Right lobe of liver (tissue), 4 donors: Measurements from ENCODE around the gene CYP27B1.

Experiments
- POLR2A ChIP-seq: fragments of 450-650 bp; IDR thresholded peaks from one replicate; pipeline ENCODE4 v1.6.1; 2017; ENCODE audit warnings: antibody characterized with exemption, mild to moderate bottlenecking
- TF ChIP-seq, protein P1 (sequence below), 4 donors: fragments of 200-600 bp in 3 of 4; fragments of 450-650 bp in 1 of 4; IDR thresholded peaks; one replicate each; pipeline versions ENCODE4 v1.5.1 to v1.8.0; 2016 to 2022; ENCODE audit warnings: antibody characterized with exemption in 4 of 4, mild to moderate bottlenecking in 2 of 4
- donor health status: DM: no; HTN: no; CAD: no.
- donor health status: DM: no; HTN: no; CAD: no.
- donor health status: DM: no; HTN: yes; CAD: no.

DNA sequence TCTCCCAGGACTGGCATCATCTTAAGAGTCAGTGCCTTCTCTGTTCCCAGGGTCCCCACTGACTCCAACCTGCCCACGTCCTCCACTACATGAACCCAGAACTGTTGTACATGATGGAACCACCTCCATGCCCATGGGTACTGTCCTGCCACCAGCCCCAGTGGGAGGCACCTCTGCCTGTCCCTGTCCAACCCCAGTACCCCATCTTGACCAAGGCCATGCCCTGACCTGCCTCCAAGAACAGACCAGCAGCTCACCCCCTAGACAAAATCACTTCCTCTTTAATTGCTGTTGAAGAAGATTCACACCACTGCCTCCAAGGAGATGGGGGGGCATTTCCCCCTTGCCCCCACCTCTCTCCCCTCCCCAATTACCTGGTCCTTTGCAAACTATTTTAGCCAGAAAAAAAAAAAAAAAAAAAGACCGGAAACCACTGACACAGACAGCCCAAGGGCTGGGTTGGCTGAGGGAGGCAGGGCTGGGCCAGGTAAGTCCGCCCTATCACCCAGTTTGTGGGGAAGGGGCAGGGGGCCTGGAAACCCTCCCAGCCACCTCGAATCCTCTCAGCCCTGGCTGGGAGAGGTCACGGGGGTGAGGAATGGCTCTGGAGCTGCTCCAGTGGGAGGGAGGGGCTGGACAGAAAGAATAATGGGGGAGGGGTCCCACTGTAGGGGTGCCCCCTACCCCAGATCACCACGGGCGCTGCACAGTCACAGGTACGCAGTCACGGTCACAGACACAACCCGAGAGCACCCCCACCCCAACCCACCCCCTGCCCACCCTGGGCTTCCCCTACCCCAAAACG, 41.7 kb downstream of the CYP27B1 start:
- TF ChIP-seq, protein P1, sequence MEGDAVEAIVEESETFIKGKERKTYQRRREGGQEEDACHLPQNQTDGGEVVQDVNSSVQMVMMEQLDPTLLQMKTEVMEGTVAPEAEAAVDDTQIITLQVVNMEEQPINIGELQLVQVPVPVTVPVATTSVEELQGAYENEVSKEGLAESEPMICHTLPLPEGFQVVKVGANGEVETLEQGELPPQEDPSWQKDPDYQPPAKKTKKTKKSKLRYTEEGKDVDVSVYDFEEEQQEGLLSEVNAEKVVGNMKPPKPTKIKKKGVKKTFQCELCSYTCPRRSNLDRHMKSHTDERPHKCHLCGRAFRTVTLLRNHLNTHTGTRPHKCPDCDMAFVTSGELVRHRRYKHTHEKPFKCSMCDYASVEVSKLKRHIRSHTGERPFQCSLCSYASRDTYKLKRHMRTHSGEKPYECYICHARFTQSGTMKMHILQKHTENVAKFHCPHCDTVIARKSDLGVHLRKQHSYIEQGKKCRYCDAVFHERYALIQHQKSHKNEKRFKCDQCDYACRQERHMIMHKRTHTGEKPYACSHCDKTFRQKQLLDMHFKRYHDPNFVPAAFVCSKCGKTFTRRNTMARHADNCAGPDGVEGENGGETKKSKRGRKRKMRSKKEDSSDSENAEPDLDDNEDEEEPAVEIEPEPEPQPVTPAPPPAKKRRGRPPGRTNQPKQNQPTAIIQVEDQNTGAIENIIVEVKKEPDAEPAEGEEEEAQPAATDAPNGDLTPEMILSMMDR (IDR thresholded peaks at IDR 0.05), result no peak
- TF ChIP-seq POLR2A, result no peak
